Measurements from ENCODE around the gene SLX4IP.

The SLX4IP gene

DNA sequence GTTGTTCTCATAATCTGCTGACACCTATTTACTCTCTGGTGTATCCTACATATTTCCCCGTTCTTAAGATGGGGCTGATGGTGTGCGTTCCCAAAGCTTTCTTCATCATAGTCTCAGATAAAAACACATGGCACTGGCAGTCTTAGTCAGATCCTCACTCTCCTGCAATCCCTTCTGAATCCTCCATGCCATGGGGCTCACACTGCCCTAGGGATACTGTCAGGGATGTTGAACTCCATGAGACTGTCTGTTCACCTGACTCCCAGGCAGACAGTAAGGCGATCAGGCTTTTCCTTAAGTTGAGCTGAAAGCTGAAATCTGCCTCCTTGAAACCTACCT is 76.0 kb downstream of the SLX4IP start:
- peak overlapping the region; percentile 11 for H2BK5ac ChIP-seq (ENCODE audit: low read depth, low read length, poor library complexity, severe bottlenecking)
- H3K4ac ChIP-seq (ENCODE audit: low read depth in 1 of 2, low read length in 2 of 2), result peak overlapping the region; percentile 45 to 95
- H3K36me3 ChIP-seq (ENCODE audit: control insufficient read depth in 1 of 2, insufficient read depth in 2 of 2, low read depth in 1 of 2, low read length in 2 of 2), result no peaks in the 10 kb centered on the region
- H3K9me3 ChIP-seq (ENCODE audit: control insufficient read depth, low read length), result no peaks in the 10 kb centered on the region
- H2BK120ac ChIP-seq (ENCODE audit: low read depth, low read length), result peak overlapping the region; percentile 77
- peak overlapping the region in 1 of 2 experiments; percentile 30 for H3K4me3 ChIP-seq (ENCODE audit: insufficient read depth in 1 of 2, low read depth in 1 of 2, low read length in 2 of 2)
- H3K79me1 ChIP-seq (replicated peaks; ENCODE audit: low read length, poor library complexity, severe bottlenecking), result peaks cover 13% of the 10 kb centered on the region
- DNase-seq, result no peak
- peak overlapping the region; percentile 97 for H2BK15ac ChIP-seq (ENCODE audit: low read depth, poor library complexity, severe bottlenecking)
- no peak overlapping the region for H3K4me2 ChIP-seq (ENCODE audit: low read length, poor library complexity, severe bottlenecking)
- H3K18ac ChIP-seq (ENCODE audit: low read depth in 1 of 2, low read length in 2 of 2), result peak overlapping the region; percentile 86 to 98
- H3K4me1 ChIP-seq (ENCODE audit: control insufficient read depth, insufficient read depth, low read depth, low read length), result peaks cover 13% of the 10 kb centered on the region
- H2AK5ac ChIP-seq (ENCODE audit: low read length, severe bottlenecking), result peak overlapping the region; percentile 57
- peak overlapping the region; percentile 49 to 100 for H2BK12ac ChIP-seq (ENCODE audit: low read length in 2 of 2)
- H3K27me3 ChIP-seq (ENCODE audit: control insufficient read depth in 1 of 2, insufficient read depth in 1 of 2, low read length in 2 of 2), result no peaks in the 10 kb centered on the region
- H3K27ac ChIP-seq (ENCODE audit: low read length, poor library complexity, severe bottlenecking), result peak overlapping the region; percentile 78
- H3K23ac ChIP-seq (ENCODE audit: low read length in 2 of 2), result no peak overlapping the region
- H3K9ac ChIP-seq (ENCODE audit: low read length), result peak overlapping the region; percentile 66
- no peak overlapping the region for H2AFZ ChIP-seq (ENCODE audit: low read depth, low read length)
- H3K14ac ChIP-seq (ENCODE audit: low read length in 2 of 2), result peak overlapping the region in 1 of 2 experiments; percentile 19
- H4K8ac ChIP-seq (ENCODE audit: low read length), result peak overlapping the region; percentile 95
- WGBS, result 65% methylated on average over 3 of the region's 3 CpGs
- H4K91ac ChIP-seq (ENCODE audit: low read length), result peak overlapping the region; percentile 100

DNA sequence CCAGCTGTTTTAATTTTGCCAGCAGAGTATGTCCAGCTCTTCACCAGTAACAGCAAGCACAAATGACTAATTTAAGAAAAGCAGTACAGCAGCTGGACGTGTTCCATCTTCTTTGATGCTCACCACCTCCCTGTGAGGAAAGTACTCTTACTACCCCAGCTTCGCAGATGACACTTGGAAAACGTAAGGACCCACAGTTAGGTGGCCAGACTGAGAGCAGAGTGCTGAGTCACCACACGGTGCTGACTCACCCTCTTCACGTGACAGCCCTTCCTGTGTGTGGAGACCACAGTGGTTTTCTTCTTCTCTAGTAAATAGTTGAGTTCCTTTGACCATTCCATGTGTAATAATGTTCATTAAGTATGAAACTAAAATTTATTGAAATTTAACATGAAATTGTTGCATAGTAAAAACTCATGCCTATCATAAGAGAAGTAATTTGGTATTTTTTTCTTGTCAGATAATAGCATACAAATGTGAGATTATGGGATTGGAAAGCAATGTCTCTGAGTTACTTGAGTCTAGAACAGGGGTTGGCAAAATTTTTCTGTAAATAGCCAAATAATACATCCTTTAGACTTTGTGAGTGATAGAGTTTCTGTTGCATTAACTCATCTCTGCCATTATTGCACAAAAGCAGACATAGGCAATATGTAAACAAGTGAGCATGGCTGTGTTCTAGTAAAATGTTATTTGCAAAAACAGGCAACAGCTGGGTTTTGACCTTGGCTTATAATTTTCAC is 76.6 kb downstream of the SLX4IP start:
- Histone ChIP-seq H3K18ac (ENCODE audit: low read depth in 1 of 2, low read length in 2 of 2) (peak overlapping the region; percentile 86 to 98), H2BK5ac (ENCODE audit: low read depth, low read length, poor library complexity, severe bottlenecking) (peak overlapping the region; percentile 11), H2AK5ac (ENCODE audit: low read length, severe bottlenecking) (peak overlapping the region; percentile 57), H3K4me1 (ENCODE audit: control insufficient read depth, insufficient read depth, low read depth, low read length) (peaks cover 13% of the 10 kb centered on the region), H3K4me3 (ENCODE audit: insufficient read depth in 1 of 2, low read depth in 1 of 2, low read length in 2 of 2) (peak overlapping the region in 1 of 2 experiments; percentile 30), H3K9me3 (ENCODE audit: control insufficient read depth, low read length) (no peaks in the 10 kb centered on the region), H3K4ac (ENCODE audit: low read depth in 1 of 2, low read length in 2 of 2) (peak overlapping the region in 1 of 2 experiments; percentile 45), H2AFZ (ENCODE audit: low read depth, low read length) (no peak overlapping the region), H3K79me1 (replicated peaks; ENCODE audit: low read length, poor library complexity, severe bottlenecking) (peaks cover 13% of the 10 kb centered on the region), H2BK12ac (ENCODE audit: low read length in 2 of 2) (peak overlapping the region; percentile 49 to 100), H2BK120ac (ENCODE audit: low read depth, low read length) (peak overlapping the region; percentile 77), H4K8ac (ENCODE audit: low read length) (peak overlapping the region; percentile 95), H3K23ac (ENCODE audit: low read length in 2 of 2) (no peak overlapping the region), H2BK15ac (ENCODE audit: low read depth, poor library complexity, severe bottlenecking) (peak overlapping the region; percentile 97), H3K27ac (ENCODE audit: low read length, poor library complexity, severe bottlenecking) (peak overlapping the region; percentile 78), H3K4me2 (ENCODE audit: low read length, poor library complexity, severe bottlenecking) (no peak overlapping the region), H4K91ac (ENCODE audit: low read length) (no peak overlapping the region), H3K9ac (ENCODE audit: low read length) (peak overlapping the region; percentile 66), H3K27me3 (ENCODE audit: control insufficient read depth in 1 of 2, insufficient read depth in 1 of 2, low read length in 2 of 2) (no peaks in the 10 kb centered on the region), H3K36me3 (ENCODE audit: control insufficient read depth in 1 of 2, insufficient read depth in 2 of 2, low read depth in 1 of 2, low read length in 2 of 2) (no peaks in the 10 kb centered on the region), H3K14ac (ENCODE audit: low read length in 2 of 2) (no peak overlapping the region)
- 0% methylated on average over 3 of the region's 5 CpGs for whole genome bisulfite sequencing
- peak; percentile 99 for DNase-seq

GRCh38 chr20:10513061-10513460 is 78.0 kb downstream of the SLX4IP start:
- Histone ChIP-seq H4K8ac (ENCODE audit: low read length) (no peak overlapping the region), H3K79me1 (replicated peaks; ENCODE audit: low read length, poor library complexity, severe bottlenecking) (peaks cover 10% of the 10 kb centered on the region), H3K27ac (ENCODE audit: low read length, poor library complexity, severe bottlenecking) (no peak overlapping the region), H2BK12ac (ENCODE audit: low read length in 2 of 2) (peak overlapping the region; percentile 7 to 90), H2AK5ac (ENCODE audit: low read length, severe bottlenecking) (no peak overlapping the region), H3K4me2 (ENCODE audit: low read length, poor library complexity, severe bottlenecking) (no peak overlapping the region), H2BK120ac (ENCODE audit: low read depth, low read length) (peak overlapping the region; percentile 54), H2BK15ac (ENCODE audit: low read depth, poor library complexity, severe bottlenecking) (no peak overlapping the region), H3K18ac (ENCODE audit: low read depth in 1 of 2, low read length in 2 of 2) (peak overlapping the region; percentile 50 to 88), H3K36me3 (ENCODE audit: control insufficient read depth in 1 of 2, insufficient read depth in 2 of 2, low read depth in 1 of 2, low read length in 2 of 2) (no peaks in the 10 kb centered on the region), H3K4me3 (ENCODE audit: insufficient read depth in 1 of 2, low read depth in 1 of 2, low read length in 2 of 2) (no peak overlapping the region), H3K27me3 (ENCODE audit: control insufficient read depth in 1 of 2, insufficient read depth in 1 of 2, low read length in 2 of 2) (no peaks in the 10 kb centered on the region), H2AFZ (ENCODE audit: low read depth, low read length) (no peak overlapping the region), H3K4me1 (ENCODE audit: control insufficient read depth, insufficient read depth, low read depth, low read length) (peaks cover 12% of the 10 kb centered on the region), H4K91ac (ENCODE audit: low read length) (no peak overlapping the region), H2BK5ac (ENCODE audit: low read depth, low read length, poor library complexity, severe bottlenecking) (no peak overlapping the region), H3K23ac (ENCODE audit: low read length in 2 of 2) (no peak overlapping the region), H3K9ac (ENCODE audit: low read length) (no peak overlapping the region), H3K4ac (ENCODE audit: low read depth in 1 of 2, low read length in 2 of 2) (peak overlapping the region in 1 of 2 experiments; percentile 43), H3K14ac (ENCODE audit: low read length in 2 of 2) (no peak overlapping the region), H3K9me3 (ENCODE audit: control insufficient read depth, low read length) (no peaks in the 10 kb centered on the region)
- DNase-seq, result no peak
- WGBS, result 98% methylated on average over 2 of the region's 2 CpGs

- Histone ChIP-seq H3K27me3 (ENCODE audit: control insufficient read depth in 1 of 2, insufficient read depth in 1 of 2, low read length in 2 of 2) (no peaks in the 10 kb centered on the region), H4K8ac (ENCODE audit: low read length) (peak overlapping the region; percentile 31), H3K4ac (ENCODE audit: low read depth in 1 of 2, low read length in 2 of 2) (no peak overlapping the region), H3K79me1 (replicated peaks; ENCODE audit: low read length, poor library complexity, severe bottlenecking) (peaks cover 12% of the 10 kb centered on the region), H3K4me2 (ENCODE audit: low read length, poor library complexity, severe bottlenecking) (no peak overlapping the region), H2BK15ac (ENCODE audit: low read depth, poor library complexity, severe bottlenecking) (no peak overlapping the region), H3K36me3 (ENCODE audit: control insufficient read depth in 1 of 2, insufficient read depth in 2 of 2, low read depth in 1 of 2, low read length in 2 of 2) (no peaks in the 10 kb centered on the region), H4K91ac (ENCODE audit: low read length) (no peak overlapping the region), H3K4me1 (ENCODE audit: control insufficient read depth, insufficient read depth, low read depth, low read length) (peaks cover 7% of the 10 kb centered on the region), H2AFZ (ENCODE audit: low read depth, low read length) (no peak overlapping the region), H2AK5ac (ENCODE audit: low read length, severe bottlenecking) (no peak overlapping the region), H2BK12ac (ENCODE audit: low read length in 2 of 2) (peak overlapping the region in 1 of 2 experiments; percentile 56), H3K18ac (ENCODE audit: low read depth in 1 of 2, low read length in 2 of 2) (peak overlapping the region in 1 of 2 experiments; percentile 44), H3K4me3 (ENCODE audit: insufficient read depth in 1 of 2, low read depth in 1 of 2, low read length in 2 of 2) (no peak overlapping the region), H3K9me3 (ENCODE audit: control insufficient read depth, low read length) (no peaks in the 10 kb centered on the region), H2BK120ac (ENCODE audit: low read depth, low read length) (peak overlapping the region; percentile 67), H3K23ac (ENCODE audit: low read length in 2 of 2) (no peak overlapping the region), H3K9ac (ENCODE audit: low read length) (peak overlapping the region; percentile 37), H3K27ac (ENCODE audit: low read length, poor library complexity, severe bottlenecking) (no peak overlapping the region), H2BK5ac (ENCODE audit: low read depth, low read length, poor library complexity, severe bottlenecking) (no peak overlapping the region), H3K14ac (ENCODE audit: low read length in 2 of 2) (no peak overlapping the region)
- 58% methylated on average over 3 of the region's 4 CpGs for WGBS
- DNase-seq, result peak; percentile 40
Measured at GRCh38 chr20:10513931-10514575, 78.9 kb downstream of the SLX4IP start.
